Stimulated activated CD8-positive, alpha-beta memory T cell treated with anti-CD3 and anti-CD28 coated beads, Interleukin-2, amount 100 ng/mL, for 48 hours (primary cell): ENCODE data around the gene ABCE1.
A peak's percentile ranks its signal among the peaks of the same experiment; 100 is the strongest.

ENCODE experiments used
- DNase-seq, 2 donors: peaks; one replicate each; pipeline ENCODE4 v3.0.0-alpha.2; 2020; ENCODE audit warnings: low read depth in 2 of 2

ABCE1 gene

DNA sequence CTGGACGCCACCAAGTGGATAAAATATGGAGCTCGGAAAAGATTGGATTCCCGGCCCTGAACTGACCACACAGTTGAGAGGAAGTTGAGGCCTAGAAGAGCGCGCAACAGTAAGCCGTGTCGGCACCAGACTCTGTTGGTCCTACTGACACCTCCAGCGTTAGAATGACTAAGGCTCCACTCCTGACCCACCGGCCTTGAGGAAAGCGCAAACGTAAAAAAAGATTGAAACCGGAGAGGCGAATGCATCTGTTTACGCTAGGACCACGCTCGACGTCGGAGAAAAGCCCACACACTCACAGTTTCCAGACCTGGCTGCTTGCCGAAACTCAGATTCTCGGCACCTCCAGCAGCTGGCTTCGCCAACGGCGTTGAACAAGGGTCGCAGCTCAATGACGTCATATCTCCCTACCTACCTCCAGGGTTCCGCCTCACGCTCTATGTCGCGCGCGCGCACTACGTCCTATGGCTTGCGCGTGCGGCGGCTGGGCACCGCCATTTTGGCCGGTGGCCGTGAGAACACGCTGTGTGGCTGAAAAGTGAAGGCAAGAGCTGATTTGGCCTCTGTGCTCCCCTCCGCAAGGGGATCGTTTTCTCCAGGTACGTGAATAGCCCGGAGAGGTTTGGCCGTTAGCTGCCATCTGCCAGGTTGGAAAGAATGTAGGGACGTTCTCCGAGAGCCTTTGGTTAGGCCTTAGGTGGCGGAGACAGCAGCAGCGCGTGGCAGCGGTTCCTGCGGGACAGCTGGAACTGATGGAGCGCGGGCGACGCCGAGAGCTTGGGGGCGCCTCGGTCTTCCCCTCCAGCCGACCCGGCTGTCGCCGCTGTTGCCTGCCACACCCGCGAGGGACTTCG lies at the start of gene ABCE1, which contains the start of gene ANAPC10:
ABCE1 (plus strand) TSS at position 491 of the 854 bp plus-strand sequence. CDS start 6,102 bp downstream, outside the sequence.
ANAPC10 (minus strand) TSS at position 376 of the 854 bp plus-strand sequence. CDS start 2,097 bp downstream, outside the sequence.
- peak; percentile 91 to 93 for DNase-seq

DNA sequence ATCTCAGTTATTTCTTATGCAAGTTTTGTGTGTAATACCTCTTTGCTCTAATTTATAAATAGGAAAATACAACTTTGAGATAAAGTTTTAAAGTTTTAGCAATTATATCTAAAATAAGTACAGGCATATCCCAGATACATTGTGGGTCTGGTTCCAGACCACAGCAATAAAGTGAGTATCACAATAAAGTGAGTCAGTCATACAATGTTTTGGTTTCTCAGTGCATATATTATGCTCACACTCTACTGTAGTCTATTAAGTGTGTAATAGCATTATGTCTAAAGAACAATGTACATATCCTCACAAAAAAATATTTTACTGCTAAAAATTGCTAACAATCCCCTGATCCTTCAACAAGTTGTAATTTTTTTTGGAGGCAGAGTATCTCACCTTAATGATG lies 49.3 kb upstream of the ABCE1 start:
- DNase-seq = no peak

- no peak for DNase-seq
Observed at GRCh38 chr4:145049241-145049640, 48.9 kb upstream of the ABCE1 start.

GRCh38 chr4:145055533-145056257 lies 42.4 kb upstream of the ABCE1 start:
- DNase-seq = no peak

DNA sequence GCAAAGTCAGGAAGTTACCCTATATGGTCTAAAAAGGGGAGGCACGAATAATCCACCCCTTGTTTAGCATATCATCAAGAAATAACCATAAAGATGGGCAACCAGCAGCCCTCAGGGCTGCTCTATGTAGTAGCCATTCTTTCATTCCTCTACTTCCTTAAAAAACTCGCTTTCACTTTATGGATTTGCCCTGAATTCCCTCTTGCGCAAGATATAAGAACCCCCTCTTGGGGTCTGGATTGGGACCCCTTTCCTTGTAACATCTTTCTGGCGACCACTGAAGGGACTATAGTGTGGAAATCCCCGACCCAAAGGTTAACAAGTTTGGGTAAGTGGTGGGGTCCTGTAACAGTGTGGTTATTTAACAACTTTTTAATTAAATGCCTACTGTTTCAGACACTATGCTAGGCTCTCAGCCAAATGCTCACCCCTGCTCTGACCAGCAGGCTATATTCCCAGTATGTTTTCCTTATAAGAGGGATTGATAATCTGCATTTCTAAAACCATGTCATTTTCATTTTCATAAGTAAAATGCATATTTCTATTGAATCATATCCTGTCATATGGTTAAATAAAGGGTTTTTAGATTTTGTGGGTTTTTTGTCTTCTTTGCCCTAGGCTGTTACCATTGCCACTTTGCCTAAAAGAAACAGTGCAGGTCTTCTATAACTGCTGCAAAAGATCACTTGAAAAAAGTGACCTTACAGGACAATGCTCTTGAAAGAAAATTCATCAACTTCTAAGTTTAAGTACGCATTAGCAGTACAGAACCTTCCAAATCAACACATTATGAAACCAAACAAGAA lies 41.6 kb upstream of the ABCE1 start:
- DNase-seq = no peak

DNA sequence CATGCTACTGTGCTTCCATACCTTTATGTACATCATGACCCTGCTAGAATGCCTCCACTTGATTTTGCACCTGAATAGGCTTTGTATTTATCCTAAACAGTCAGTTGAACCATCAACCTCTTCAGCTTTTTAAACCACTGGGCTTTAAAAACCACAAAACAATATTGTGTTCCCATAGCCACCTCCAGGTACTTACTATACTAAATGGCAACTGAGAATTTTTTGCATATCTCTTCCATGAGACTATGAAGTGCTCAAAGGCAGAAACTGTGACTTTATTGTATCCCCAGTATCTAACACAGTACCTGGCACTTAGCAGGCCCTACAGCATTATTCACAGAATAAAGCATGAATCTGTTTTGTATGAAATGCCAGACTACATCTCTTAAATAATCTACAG lies 39.9 kb upstream of the ABCE1 start:
- no peak for DNase-seq

DNA sequence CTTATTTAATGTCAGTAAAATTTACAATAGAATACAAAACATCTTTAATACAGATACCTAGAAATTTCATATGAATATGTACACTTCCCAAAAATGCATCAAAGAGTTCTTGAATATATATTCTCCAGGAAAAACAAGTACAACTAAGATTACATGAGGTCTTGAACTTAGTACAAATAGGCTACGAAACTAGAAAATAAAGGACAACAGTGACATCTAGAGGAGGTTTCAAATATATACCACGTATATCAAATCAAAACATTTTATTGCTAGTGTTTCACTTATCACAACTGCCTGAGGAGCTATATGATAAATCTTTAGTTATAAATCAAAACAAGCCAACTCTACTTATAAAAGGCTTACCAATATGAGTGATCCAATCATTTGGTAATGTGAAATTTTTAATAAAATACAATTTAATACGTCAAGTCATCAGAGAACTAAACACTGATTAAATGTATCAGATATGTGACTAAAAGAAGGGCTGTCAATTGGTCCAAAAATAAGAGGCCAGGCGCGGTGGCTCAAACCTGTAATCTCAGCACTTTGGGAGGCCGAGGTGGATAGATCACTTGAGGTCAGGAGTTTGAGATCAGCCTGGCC lies 36.7 kb upstream of the ABCE1 start:
- no peak for DNase-seq

- no peak for DNase-seq
Observed at GRCh38 chr4:145066063-145066501, 32.0 kb upstream of the ABCE1 start.

- no peak for DNase-seq
Observed at GRCh38 chr4:145069361-145069760, 28.8 kb upstream of the ABCE1 start.

- no peak for DNase-seq
Observed at GRCh38 chr4:145071560-145071959, 26.6 kb upstream of the ABCE1 start.

- no peak for DNase-seq
Observed at GRCh38 chr4:145075742-145076468, 22.2 kb upstream of the ABCE1 start.

DNA sequence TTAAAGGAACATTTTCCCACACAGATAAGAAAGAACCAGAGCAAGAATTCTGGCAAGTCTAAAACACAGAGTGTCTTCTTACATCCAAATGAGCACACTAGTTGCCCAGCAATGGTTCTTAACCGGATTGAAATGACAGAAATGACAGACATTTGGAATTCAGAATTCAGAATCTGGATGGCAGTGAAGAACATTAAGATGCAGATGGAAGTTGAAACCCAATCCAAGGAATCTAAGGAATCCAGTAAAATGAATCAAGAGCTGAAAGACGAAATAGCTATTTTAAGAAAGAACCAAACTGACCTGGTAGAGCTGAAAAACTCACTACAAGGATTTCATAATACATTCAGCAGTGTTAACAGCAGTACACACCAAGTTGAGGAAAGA lies 21.6 kb upstream of the ABCE1 start:
- no peak for DNase-seq

- no peak for DNase-seq
Observed at GRCh38 chr4:145081756-145082155, 16.4 kb upstream of the ABCE1 start.

DNA sequence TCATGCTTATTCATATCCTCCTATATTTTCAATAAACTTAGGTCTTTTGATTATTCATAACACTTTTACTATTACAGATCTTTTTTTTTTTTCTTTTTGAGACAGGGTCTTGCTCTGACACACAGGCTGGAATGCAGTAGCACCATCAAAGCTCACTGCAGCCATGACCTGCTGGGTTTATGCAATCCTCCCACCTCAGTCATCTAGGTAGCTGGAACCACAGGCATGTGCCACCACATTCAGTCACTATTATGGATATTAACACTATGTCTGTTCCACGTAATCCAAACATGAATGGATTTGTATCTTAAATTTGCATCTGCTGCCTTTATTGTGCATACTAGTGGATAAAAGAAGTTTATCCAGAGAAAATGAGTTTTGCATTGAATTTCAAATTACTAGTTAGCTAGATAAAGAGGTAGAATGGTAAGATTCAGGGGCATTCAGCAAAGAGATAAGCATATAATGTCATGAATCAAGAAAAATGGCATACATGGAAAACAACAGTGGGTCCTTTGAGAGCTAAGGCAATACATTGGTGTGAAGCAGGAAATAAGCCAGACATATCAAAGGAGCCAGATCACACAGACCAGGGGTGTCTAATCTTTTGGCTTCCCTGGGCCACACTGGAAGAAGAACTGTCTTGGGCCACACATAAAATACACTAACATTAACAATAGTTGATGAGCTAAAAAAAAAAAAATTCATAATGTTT lies 14.1 kb upstream of the ABCE1 start:
- no peak for DNase-seq

GRCh38 chr4:145090380-145090779 lies 7.7 kb upstream of the ABCE1 start:
- DNase-seq = no peak

GRCh38 chr4:145093638-145094037 lies 4.5 kb upstream of the ABCE1 start:
- DNase-seq = no peak

DNA sequence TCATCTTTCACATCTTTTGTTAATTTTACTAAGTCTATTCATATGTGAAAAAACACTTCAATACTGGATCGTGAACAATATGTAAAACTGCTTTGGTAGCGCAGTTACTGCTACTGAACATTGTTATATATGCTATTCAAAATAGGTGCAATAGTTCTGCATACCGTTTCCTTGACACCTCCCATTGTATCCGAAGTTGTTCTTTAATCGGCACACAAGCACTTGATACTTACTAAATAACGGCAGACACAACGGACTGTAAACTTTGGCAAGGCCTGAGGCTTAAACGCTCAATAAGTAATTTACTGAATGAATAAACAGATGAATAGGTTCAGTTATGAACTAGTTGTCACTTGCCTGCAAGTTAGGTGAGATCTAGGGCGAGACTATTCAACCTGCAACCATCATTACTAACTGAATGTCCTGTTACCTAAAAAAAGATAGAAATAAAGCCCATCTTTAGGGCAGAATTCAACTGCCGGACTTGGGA lies 735 bp upstream of the ABCE1 start:
- no peak for DNase-seq

DNA sequence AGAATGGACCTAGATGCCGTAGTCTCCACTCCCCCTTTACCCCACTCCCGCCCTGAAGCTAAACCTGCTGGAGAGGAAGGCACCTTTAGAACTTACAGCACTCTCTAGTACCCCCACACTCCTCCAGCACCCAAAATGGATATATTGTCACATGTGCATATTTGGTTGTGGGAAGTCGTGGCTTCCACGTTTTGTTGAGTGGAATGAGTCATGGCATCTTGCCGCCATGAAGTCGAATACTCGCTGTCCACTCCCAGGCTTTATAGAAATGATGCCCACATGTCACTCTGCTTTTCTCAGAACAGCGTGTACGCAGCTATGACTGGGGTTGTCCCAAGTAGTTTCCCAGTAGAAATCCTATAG lies 545 bp downstream of the ABCE1 start:
- peak; percentile 2 to 21 for DNase-seq

DNA sequence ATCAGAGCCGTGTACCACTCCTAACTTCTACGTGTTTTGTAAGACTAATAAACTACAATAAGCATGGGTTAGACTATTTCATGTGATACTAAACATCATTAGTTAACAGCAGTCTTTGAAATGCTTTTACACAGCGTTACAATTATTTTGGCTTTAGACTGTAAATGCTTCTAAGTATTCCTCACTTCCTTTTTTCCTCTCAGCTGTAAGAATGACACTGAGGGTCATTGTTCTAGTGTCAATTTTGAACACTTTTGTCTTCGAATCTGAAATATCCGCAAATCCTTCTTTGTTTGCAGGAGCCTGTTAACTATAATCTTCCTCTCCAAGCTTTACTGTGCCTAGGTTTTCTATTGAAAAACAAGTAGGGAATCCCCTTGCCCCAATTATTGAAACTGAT lies 1.5 kb downstream of the ABCE1 start:
- no peak for DNase-seq

- DNase-seq = no peak
Observed at GRCh38 chr4:145101091-145101490, 3.0 kb downstream of the ABCE1 start.
